PC-3 (cell line): Measurements from ENCODE around the gene NEK1. TPM values are rescaled to one million over a fixed set of nuclear protein-coding genes. Genes with fewer than 3 reads are reported as not detected.

ENCODE experiments used
- ATAC-seq: fragments of 200-7000 bp; cut with Tn5 transposase; 2 replicates; pipeline ENCODE4 v1.9.1; 2020; ENCODE audit warnings: mild to moderate bottlenecking, moderate library complexity
- BruUV-seq: library from RNA; stranded (reverse); fragments of 400-500 nt; replicated peaks from 2 replicates; lab custom pipeline; 2021; lab: Mats Ljungman, UMichigan
- CTCF ChIA-PET: fragments of 300-600 bp; sonication (Branson Sonifier 250); formaldehyde crosslinking; loops from one replicate; lab custom pipeline; 2022; ENCODE audit warnings: antibody characterized with exemption; lab: Charles Lee
- POLR2A ChIA-PET: fragments of 300-600 bp; sonication (Branson Sonifier 250); formaldehyde crosslinking; loops from one replicate; lab custom pipeline; 2022; ENCODE audit warnings: antibody characterized with exemption; ENCODE audit not compliant: unreplicated experiment; lab: Charles Lee
- DNase-seq: peaks from one replicate; pipeline ENCODE4 v3.0.0-alpha.2; 2015
- H2AFZ ChIP-seq: fragments of 300-600 bp; sonication (generic); 2 replicates; pipeline ENCODE4 v1.6.0; 2016; ENCODE audit warnings: antibody characterized with exemption, low read length
- H3F3A ChIP-seq: fragments of 300-600 bp; sonication (generic); one replicate; pipeline ENCODE4 v1.6.0; 2017; ENCODE audit warnings: antibody characterized with exemption, low read length, control low read depth, mild to moderate bottlenecking; ENCODE audit not compliant: unreplicated experiment
- H3K27ac ChIP-seq: fragments of 300-600 bp; sonication (generic); 2 replicates; pipeline ENCODE4 v1.5.1; 2016; ENCODE audit warnings: mild to moderate bottlenecking, low read length
- H3K27me3 ChIP-seq: fragments of 300-600 bp; sonication (generic); 2 replicates; pipeline ENCODE4 v1.6.1; 2016; ENCODE audit warnings: low read length, mixed read lengths
- H3K36me3 ChIP-seq: fragments of 300-600 bp; sonication (generic); 2 replicates; pipeline ENCODE4 v1.6.1; 2016; ENCODE audit warnings: low read depth, mixed run types, low read length, mixed read lengths
- H3K4me1 ChIP-seq: fragments of 300-600 bp; sonication (generic); 2 replicates; pipeline ENCODE4 v1.5.1; 2016; ENCODE audit warnings: low read length; ENCODE audit not compliant: insufficient read depth
- H3K4me2 ChIP-seq: fragments of 300-600 bp; sonication (generic); 2 replicates; pipeline ENCODE4 v1.6.0; 2016; ENCODE audit warnings: low read length
- H3K4me3 ChIP-seq: fragments of 300-600 bp; sonication (generic); 2 replicates; pipeline ENCODE4 v1.5.1; 2016; ENCODE audit warnings: mild to moderate bottlenecking, low read length, mixed read lengths
- H3K79me2 ChIP-seq: fragments of 300-600 bp; sonication (generic); 2 replicates; pipeline ENCODE4 v1.6.1; 2017; ENCODE audit warnings: low read length, mixed read lengths
- H3K9ac ChIP-seq: fragments of 300-600 bp; sonication (generic); 2 replicates; pipeline ENCODE4 v1.6.0; 2016; ENCODE audit warnings: mild to moderate bottlenecking, low read length
- H3K9me2 ChIP-seq: fragments of 300-600 bp; sonication (generic); replicated peaks from 2 replicates; pipeline ENCODE4 v1.6.1; 2016; ENCODE audit warnings: mixed run types, low read length, mixed read lengths
- H3K9me3 ChIP-seq: fragments of 300-600 bp; sonication (generic); 2 replicates; pipeline ENCODE4 v1.6.1; 2016; ENCODE audit warnings: low read length, mixed read lengths
- H4K20me1 ChIP-seq: fragments of 300-600 bp; sonication (generic); 2 replicates; pipeline ENCODE4 v1.6.1; 2016; ENCODE audit warnings: low read length, mixed read lengths
- EZH2 ChIP-seq: fragments of 300-600 bp; sonication (generic); IDR thresholded peaks from one replicate; pipeline ENCODE4 v1.6.1; 2017; ENCODE audit warnings: antibody characterized with exemption, mild to moderate bottlenecking, low read length; ENCODE audit not compliant: unreplicated experiment
- EZH2phosphoT487 ChIP-seq: fragments of 300-600 bp; sonication (generic); IDR thresholded peaks from 2 replicates; pipeline ENCODE4 v1.6.1; 2018; ENCODE audit warnings: mild to moderate bottlenecking, antibody characterized with exemption, low read length, borderline replicate concordance
- intact Hi-C: fragments of 100-400 bp; cut with micrococcal nuclease; formaldehyde crosslinking; loops from 2 replicates; pipeline ENCODE4 v1.9.0; 2023
- total RNA-seq: library from RNA; depleted of rRNA; stranded (reverse); fragments of >200 nt; gene quantifications from 2 replicates; pipeline ENCODE4 v1.2.3, GENCODE V29; 2014
- TF ChIP-seq, protein P1 (sequence below): fragments of 300-600 bp; sonication (generic); conservative IDR thresholded peaks from 2 replicates; pipeline ENCODE4 v1.5.1; 2017; ENCODE audit warnings: antibody characterized with exemption, low read depth, mild to moderate bottlenecking, low read length

The NEK1 gene
- total RNA-seq, 1 experiment from 2014 or later = 4.3 TPM

DNA sequence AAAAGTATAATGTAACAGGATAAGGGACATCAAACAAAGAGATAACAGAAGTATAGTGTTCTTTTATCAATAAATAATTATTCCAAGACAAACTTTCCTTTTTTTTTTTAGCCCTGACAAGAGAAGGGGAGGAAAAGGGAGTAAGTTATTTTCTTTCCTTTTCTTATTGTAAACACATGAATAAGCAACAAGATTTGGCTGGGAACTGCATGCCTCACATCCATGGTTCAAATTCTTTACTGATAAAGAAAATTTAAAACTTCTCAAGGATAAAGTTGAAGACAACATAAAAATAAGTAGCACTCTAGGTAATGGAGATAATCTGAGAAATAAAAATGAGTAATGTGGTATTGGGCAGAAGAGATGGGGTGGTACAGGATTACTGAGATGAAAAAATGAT is 71.6 kb downstream of the NEK1 start:
- H3K4me1 ChIP-seq = no peaks in the 10 kb centered on the region
- TF ChIP-seq EZH2phosphoT487 (no peak), EZH2 (no peak)
- TF ChIP-seq, protein P1, sequence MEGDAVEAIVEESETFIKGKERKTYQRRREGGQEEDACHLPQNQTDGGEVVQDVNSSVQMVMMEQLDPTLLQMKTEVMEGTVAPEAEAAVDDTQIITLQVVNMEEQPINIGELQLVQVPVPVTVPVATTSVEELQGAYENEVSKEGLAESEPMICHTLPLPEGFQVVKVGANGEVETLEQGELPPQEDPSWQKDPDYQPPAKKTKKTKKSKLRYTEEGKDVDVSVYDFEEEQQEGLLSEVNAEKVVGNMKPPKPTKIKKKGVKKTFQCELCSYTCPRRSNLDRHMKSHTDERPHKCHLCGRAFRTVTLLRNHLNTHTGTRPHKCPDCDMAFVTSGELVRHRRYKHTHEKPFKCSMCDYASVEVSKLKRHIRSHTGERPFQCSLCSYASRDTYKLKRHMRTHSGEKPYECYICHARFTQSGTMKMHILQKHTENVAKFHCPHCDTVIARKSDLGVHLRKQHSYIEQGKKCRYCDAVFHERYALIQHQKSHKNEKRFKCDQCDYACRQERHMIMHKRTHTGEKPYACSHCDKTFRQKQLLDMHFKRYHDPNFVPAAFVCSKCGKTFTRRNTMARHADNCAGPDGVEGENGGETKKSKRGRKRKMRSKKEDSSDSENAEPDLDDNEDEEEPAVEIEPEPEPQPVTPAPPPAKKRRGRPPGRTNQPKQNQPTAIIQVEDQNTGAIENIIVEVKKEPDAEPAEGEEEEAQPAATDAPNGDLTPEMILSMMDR = no peak
- no peak overlapping the region for H3K9ac ChIP-seq
- no peak overlapping the region for H3K4me2 ChIP-seq
- H4K20me1 ChIP-seq = no peaks in the 10 kb centered on the region
- no TSS peak for BruUV-seq
- POLR2A ChIA-PET = no interaction called here
- H3K27ac ChIP-seq = no peak overlapping the region
- ATAC-seq (no peak), DNase-seq (no peak)
- no peaks in the 10 kb centered on the region for H3K36me3 ChIP-seq
- no peaks in the 10 kb centered on the region for H3K9me2 ChIP-seq
- no peaks in the 10 kb centered on the region for H3K9me3 ChIP-seq
- no peaks in the 10 kb centered on the region for H3K79me2 ChIP-seq
- H3K4me3 ChIP-seq = no peak overlapping the region
- CTCF ChIA-PET = no interaction called here
- no peaks in the 10 kb centered on the region for H3F3A ChIP-seq
- no peaks in the 10 kb centered on the region for H3K27me3 ChIP-seq
- intact Hi-C loops = no loop called here
- H2AFZ ChIP-seq = no peak overlapping the region

DNA sequence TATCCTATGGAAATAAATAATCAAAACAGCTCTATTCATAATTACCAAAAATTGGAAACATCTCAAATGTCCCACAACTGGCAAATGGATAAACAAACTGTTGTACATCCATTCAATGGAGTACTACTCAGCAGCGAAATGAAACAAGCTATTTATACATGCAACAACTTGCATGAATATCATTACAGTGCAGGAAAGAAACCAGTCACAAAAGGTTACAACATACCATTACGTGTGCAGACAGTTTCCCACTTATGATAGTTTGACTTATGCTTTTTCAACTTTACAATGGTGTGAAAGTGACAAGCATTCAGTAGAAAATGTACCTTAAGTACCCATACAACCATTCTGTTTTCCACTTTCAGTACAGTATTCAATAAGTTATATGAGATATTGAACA is 82.3 kb downstream of the NEK1 start:
- BruUV-seq = no TSS peak
- CTCF ChIA-PET = no interaction called here
- no peak overlapping the region for H3K27ac ChIP-seq
- no peak for DNase-seq
- H3K4me2 ChIP-seq = no peak overlapping the region
- no peaks in the 10 kb centered on the region for H3K9me2 ChIP-seq
- H3F3A ChIP-seq = no peaks in the 10 kb centered on the region
- H4K20me1 ChIP-seq = no peaks in the 10 kb centered on the region
- H3K79me2 ChIP-seq = no peaks in the 10 kb centered on the region
- TF ChIP-seq EZH2 (no peak), EZH2phosphoT487 (no peak)
- TF ChIP-seq, protein P1 = no peak
- no peak for ATAC-seq
- H3K9me3 ChIP-seq = no peaks in the 10 kb centered on the region
- intact Hi-C loops = no loop called here
- H3K4me3 ChIP-seq = no peak overlapping the region
- no peaks in the 10 kb centered on the region for H3K36me3 ChIP-seq
- POLR2A ChIA-PET = no interaction called here
- no peak overlapping the region for H2AFZ ChIP-seq
- H3K4me1 ChIP-seq = no peaks in the 10 kb centered on the region
- no peaks in the 10 kb centered on the region for H3K27me3 ChIP-seq
- H3K9ac ChIP-seq = no peak overlapping the region

DNA sequence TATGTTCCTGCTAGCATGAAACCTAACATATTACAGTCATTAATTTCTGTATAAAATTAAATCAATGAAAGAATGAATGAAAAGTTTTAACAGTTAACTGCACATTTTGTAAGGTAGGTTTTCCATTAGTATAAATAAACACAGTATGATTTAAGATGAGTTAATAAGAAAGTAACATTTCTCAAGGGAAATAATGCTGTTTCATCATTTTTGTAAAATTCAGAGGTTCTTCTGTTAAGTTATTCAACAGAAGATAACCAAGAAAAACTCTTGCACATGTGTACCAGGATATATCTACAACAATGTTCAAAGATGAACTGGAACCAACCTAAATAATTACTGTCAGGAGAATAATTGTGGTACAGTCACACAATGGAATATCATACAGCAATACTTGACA is 88.6 kb downstream of the NEK1 start:
- POLR2A ChIA-PET = no interaction called here
- intact Hi-C loops = no loop called here
- no peaks in the 10 kb centered on the region for H3K9me3 ChIP-seq
- CTCF ChIA-PET = no interaction called here
- DNase-seq (no peak), ATAC-seq (no peak)
- H3K9me2 ChIP-seq = no peaks in the 10 kb centered on the region
- no peaks in the 10 kb centered on the region for H3K36me3 ChIP-seq
- TF ChIP-seq, protein P1 = no peak
- no peak for TF ChIP-seq EZH2phosphoT487
- TF ChIP-seq EZH2 = no peak
- no peak overlapping the region for H3K27ac ChIP-seq
- H3K4me3 ChIP-seq = no peak overlapping the region
- no peak overlapping the region for H2AFZ ChIP-seq
- H3K79me2 ChIP-seq = no peaks in the 10 kb centered on the region
- BruUV-seq = no TSS peak
- no peaks in the 10 kb centered on the region for H3F3A ChIP-seq
- H3K4me2 ChIP-seq = no peak overlapping the region
- no peaks in the 10 kb centered on the region for H3K27me3 ChIP-seq
- no peaks in the 10 kb centered on the region for H3K4me1 ChIP-seq
- H4K20me1 ChIP-seq = no peaks in the 10 kb centered on the region
- H3K9ac ChIP-seq = no peak overlapping the region
